Stimulated activated CD8-positive, alpha-beta memory T cell treated with anti-CD3 and anti-CD28 coated beads, Interleukin-12 subunit alpha, Interleukin-12 subunit beta, amount 100 ng/mL, for 24 hours (primary cell): ENCODE results near the gene ESYT2.

Experiments
- DNase-seq: peaks from one replicate; pipeline ENCODE4 v3.0.0-alpha.2; 2020; ENCODE audit errors: extremely low read depth

Gene ESYT2

GRCh38 chr7:158803367-158803969, 25.8 kb downstream of the ESYT2 start:
- no peak for DNase-seq

- DNase-seq: no peak
Measured at GRCh38 chr7:158802535-158803366, 26.6 kb downstream of the ESYT2 start.

GRCh38 chr7:158798741-158799140, 30.6 kb downstream of the ESYT2 start:
- DNase-seq: no peak

- no peak for DNase-seq
Measured at GRCh38 chr7:158796667-158797066, 32.6 kb downstream of the ESYT2 start.

- no peak for DNase-seq
Measured at GRCh38 chr7:158795272-158795671, 34.0 kb downstream of the ESYT2 start.

GRCh38 chr7:158791107-158791506, 38.2 kb downstream of the ESYT2 start:
- no peak for DNase-seq

- DNase-seq: no peak
Measured at GRCh38 chr7:158789842-158790241, 39.5 kb downstream of the ESYT2 start.

GRCh38 chr7:158786898-158787297, 42.4 kb downstream of the ESYT2 start:
- no peak for DNase-seq

- DNase-seq: no peak
Measured at GRCh38 chr7:158784270-158784669, 45.0 kb downstream of the ESYT2 start.

- DNase-seq: no peak
Measured at GRCh38 chr7:158783595-158783994, 45.7 kb downstream of the ESYT2 start.

GRCh38 chr7:158782761-158783401, 46.4 kb downstream of the ESYT2 start:
- no peak for DNase-seq

GRCh38 chr7:158781974-158782664, 47.2 kb downstream of the ESYT2 start:
- no peak for DNase-seq

- DNase-seq: no peak
Measured at GRCh38 chr7:158781217-158781973, 47.9 kb downstream of the ESYT2 start.

GRCh38 chr7:158779061-158780000, 50.0 kb downstream of the ESYT2 start:
- DNase-seq: no peak

GRCh38 chr7:158778471-158778870, 50.8 kb downstream of the ESYT2 start:
- no peak for DNase-seq

- DNase-seq: no peak
Measured at GRCh38 chr7:158777793-158778192, 51.5 kb downstream of the ESYT2 start.

- DNase-seq: no peak
Measured at GRCh38 chr7:158776474-158776873, 52.8 kb downstream of the ESYT2 start.

- no peak for DNase-seq
Measured at GRCh38 chr7:158774952-158775351, 54.4 kb downstream of the ESYT2 start.

GRCh38 chr7:158772916-158773315, 56.4 kb downstream of the ESYT2 start:
- DNase-seq: no peak

GRCh38 chr7:158771213-158771834, 58.0 kb downstream of the ESYT2 start:
- DNase-seq: no peak
